Retinal pigment epithelial cell (primary cell): ENCODE data around the gene GARNL3.
A peak's percentile ranks its signal among the peaks of the same experiment; 100 is the strongest.

ENCODE experiments used
- DNase-seq: peaks from one replicate; pipeline ENCODE4 v3.0.0-alpha.2; 2010; ENCODE audit warnings: low read depth
- H3K4me3 ChIP-seq: 2 replicates; pipeline ENCODE4 v1.5.1; 2011; ENCODE audit warnings: mild to moderate bottlenecking, low read length, control low read depth, moderate library complexity
- CTCF ChIP-seq: conservative IDR thresholded peaks from 2 replicates; pipeline ENCODE4 v1.5.1; 2011; ENCODE audit warnings: low read depth, low read length, control low read depth, inconsistent platforms

Gene GARNL3

DNA sequence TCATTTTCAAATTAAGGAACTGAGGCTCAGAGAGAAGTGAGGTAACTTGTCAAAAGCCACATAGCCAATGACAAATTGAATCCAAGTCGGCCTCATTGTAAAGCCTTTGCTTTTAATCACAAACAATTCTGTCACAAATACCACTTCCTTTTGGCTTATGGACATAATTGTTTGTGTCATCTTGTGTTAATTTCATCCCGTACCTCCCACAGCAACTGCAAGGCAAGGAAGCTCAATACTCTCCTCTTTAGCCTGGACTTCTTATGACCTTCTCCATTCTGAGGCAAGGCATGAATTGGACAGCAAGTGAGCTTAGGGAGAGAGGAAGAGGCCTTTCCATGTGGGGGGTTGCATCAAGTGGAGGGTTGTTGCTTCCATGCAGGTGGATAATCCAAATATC lies 70.2 kb downstream of the GARNL3 start:
- DNase-seq: no peak
- no peak for TF ChIP-seq CTCF
- H3K4me3 ChIP-seq: no peak overlapping the region

DNA sequence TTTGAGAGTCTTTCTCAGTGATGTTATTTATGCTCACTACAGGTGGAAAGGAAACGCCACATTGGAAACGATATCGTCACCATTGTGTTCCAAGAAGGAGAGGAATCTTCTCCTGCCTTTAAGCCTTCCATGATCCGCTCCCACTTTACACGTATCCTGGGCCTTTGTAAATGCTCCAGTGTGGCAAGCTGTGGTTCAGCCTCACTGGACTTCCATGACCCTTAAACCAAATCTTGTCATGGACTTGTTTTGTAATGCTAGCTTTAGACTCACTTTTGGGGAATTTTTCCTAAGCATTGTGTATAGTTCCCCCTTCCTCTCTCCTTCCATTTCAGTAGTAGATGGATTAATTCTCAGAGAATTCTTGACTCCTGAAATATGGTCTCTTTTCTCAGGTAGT lies 71.5 kb downstream of the GARNL3 start:
- TF ChIP-seq CTCF: no peak
- DNase-seq: no peak

GRCh38 chr9:127336506-127337352 lies 72.2 kb downstream of the GARNL3 start:
- DNase-seq: peak; percentile 87
- TF ChIP-seq CTCF: no peak
- H3K4me3 ChIP-seq: no peak overlapping the region

More for the DNA sequence above, 71.5 kb downstream of the GARNL3 start:
- H3K4me3 ChIP-seq: no peak overlapping the region

DNA sequence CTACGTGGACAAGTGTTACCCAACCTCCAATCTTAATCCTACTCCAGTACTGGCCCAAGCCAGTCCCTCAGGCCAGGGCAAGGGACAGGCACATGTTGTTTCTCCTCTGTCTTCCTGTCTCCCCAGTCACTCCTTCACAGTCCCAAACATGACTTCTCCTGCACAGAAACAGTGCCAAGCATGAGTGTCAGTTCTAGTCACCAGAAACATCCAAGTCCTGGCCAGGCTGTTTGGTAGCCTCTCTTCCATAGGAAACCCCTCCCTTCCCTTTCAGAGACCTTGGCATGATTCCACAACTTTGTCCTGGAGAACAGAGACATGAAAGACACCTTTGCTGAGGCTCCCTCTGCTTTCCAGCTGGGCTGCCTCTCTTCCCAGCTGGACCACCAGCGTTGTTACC lies 76.1 kb downstream of the GARNL3 start:
- H3K4me3 ChIP-seq: no peak overlapping the region
- TF ChIP-seq CTCF: no peak
- no peak for DNase-seq

DNA sequence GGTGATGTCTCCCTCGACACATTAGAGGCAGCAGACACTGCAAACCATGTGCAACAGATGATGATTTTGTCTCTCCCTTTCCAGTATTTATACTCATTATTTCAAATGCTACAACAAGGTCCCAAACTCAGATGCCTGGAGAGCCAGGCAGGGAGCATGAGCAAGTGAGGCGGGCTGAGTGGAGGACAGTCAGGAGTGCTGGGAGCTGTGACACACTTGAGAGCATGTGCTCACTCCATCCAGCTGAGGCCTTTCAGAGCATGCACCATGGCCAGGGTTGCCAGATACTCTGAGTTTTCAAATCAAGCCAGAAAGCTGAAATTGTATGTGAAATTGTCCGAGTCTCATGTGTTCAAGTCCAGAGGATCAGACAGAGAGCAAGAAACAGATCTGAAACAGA lies 76.6 kb downstream of the GARNL3 start:
- TF ChIP-seq CTCF: no peak
- H3K4me3 ChIP-seq: no peak overlapping the region
- DNase-seq: no peak

DNA sequence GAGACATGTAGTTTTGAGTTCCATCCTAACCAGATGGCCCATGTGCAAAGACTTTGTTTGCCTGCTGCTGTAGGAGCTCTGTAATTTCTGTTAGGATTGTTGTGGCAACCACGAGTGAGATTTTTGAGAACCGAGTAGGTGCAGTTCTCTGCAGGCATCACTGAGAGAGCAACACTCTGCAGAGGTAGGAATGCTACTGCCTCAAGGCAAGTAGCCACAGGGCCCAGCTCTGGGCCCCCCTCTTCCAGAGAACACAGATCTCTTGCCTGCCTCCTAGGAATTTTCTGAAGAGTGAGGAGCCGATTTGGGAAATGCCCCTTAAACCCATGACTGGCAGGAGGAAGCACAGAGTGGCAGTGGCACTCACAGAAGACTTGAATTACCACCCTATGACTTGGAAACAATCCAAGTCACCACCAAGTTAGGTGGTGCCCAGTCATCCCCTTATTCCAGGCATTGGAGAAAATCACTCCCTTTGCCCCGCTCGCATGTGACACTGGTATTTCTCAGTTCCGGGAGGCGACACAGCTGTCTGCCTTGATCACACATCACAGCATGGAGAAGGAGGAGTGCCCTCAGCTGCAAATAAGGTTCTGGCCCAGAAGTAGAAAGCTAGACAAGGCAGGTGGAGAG lies 79.9 kb downstream of the GARNL3 start:
- no peak for DNase-seq
- no peak overlapping the region for H3K4me3 ChIP-seq
- TF ChIP-seq CTCF: no peak

DNA sequence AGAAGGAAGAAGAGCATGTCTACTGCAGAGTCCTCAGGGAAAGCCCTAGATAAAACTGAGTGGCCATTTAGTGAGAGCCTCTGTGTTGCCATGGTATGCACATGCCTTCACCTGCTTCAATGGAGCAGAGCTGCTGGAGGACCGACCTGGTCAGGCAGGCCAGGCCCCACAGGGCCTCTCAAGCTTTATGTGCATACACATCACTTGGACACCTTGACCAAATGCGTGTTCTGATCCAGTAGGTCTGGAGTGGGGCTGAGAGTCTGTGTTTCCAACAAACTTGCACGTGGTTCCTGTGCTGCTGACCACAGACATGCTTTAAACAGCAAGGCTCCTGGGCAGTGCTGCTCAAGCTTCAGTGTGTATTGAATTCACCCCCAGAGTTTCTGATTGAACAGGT lies 81.0 kb downstream of the GARNL3 start:
- TF ChIP-seq CTCF: no peak
- no peak overlapping the region for H3K4me3 ChIP-seq
- DNase-seq: no peak
